ENCODE data around the gene ELL. TPM values are rescaled to one million over a fixed set of nuclear protein-coding genes. Genes with fewer than 3 reads are reported as not detected.

ELL gene
- total and polyA plus RNA-seq, 9 of the 15 experiments (the other 6 are each of a cell fraction or from before 2014, with no cell fraction given) = 0.24 to 22.5 (median 4.1) TPM

GRCh38 chr19:18478545-18479311, 43.1 kb downstream of the ELL start (continued):
- TF ChIP-seq IRF9 (tag; IDR thresholded peaks at IDR 0.05) = 0 out of 2 replicates have a peak, but pooled peaks have one; percentile 38
- no peak for TF ChIP-seq KDM1A (IDR thresholded peaks at IDR 0.05)
- TF ChIP-seq ZNF318 (IDR thresholded peaks at IDR 0.05; ENCODE audit: borderline replicate concordance in 1 of 2, low read depth in 1 of 2) = no peak
- TF ChIP-seq MTA2 (IDR thresholded peaks at IDR 0.05; ENCODE audit: low read depth) = no peak
- TF ChIP-seq ZMIZ1 (IDR thresholded peaks at IDR 0.05; ENCODE audit: low read depth in 2 of 2, low read length in 2 of 2) = no peak
- TF ChIP-seq ZNF134 (CRISPR knock-in tag; conservative IDR thresholded peaks at IDR 0.05) = no peak
- no peak for TF ChIP-seq NFATC3 (IDR thresholded peaks at IDR 0.05)
- no peak for TF ChIP-seq TAF1 (IDR thresholded peaks at IDR 0.05; ENCODE audit: control insufficient read depth, extremely low read depth, insufficient read depth, low read length, severe bottlenecking)
- no peak for TF ChIP-seq CBX3 (IDR thresholded peaks at IDR 0.05; ENCODE audit: borderline replicate concordance in 1 of 2, low read length in 2 of 2)
- TF ChIP-seq MED1 (CRISPR knock-in tag; IDR thresholded peaks at IDR 0.05; ENCODE audit: borderline replicate concordance) = no peak
- TF ChIP-seq BCOR (IDR thresholded peaks at IDR 0.05) = no peak
- TF ChIP-seq BRD4 (IDR thresholded peaks at IDR 0.05) = no peak
- TF ChIP-seq WHSC1 (IDR thresholded peaks at IDR 0.05; ENCODE audit: low read length) = no peak
- no peak for TF ChIP-seq DDX20 (tag; IDR thresholded peaks at IDR 0.05; ENCODE audit: low read depth)
